GM18526 (cell line): Measurements from ENCODE around the gene GOLIM4.

Source experiments
- POLR2A ChIP-seq: IDR thresholded peaks from 3 replicates; pipeline ENCODE4 v1.6.1; 2011; ENCODE audit not compliant: insufficient read length; ENCODE audit errors: extremely low read depth

The GOLIM4 gene

DNA sequence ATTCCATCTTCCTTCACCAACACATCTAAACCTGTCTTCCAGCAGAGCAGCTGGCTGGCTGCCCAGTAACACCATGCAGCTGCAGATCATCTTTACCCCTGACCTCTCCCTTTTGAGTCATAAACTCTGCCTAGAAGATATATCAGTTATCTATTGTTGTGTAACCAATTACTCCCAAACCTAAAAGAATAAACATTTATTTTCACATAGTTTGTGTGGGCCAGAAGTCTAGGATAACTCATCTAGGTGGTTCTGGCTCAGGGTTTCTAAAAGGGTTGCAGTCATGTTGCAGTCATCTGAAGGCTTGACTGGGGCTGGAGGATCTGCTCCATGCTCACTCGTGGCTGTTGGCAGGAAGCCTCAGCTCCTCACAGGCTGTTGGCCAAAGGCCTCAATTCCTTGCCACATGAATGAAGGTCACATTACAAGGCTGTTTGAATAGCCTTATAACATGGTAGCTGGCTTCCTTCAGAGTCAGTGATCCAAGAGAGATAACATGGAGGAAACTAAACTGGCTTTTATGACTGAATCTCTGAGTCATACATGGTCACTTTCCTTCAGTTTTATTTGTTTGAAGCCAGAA, 92.8 kb downstream of the GOLIM4 start:
- no peak for TF ChIP-seq POLR2A

DNA sequence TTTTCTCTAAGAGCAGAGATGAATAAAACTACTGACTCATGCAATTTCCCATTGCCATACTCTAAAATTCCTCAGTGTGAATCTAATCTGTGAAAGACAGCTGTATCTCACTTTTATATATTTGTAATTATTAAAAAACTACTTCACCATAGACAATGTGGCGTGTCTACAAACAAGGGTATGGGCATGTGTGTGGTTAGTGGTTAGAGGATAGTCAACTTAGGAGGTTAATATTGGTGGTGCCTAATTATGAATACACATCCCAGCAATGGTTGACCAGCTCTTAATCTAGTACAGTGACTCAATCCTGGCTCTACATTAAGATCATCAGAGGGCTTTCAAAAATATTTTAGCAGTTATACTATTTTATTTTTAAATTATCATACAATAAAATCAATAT, 94.5 kb downstream of the GOLIM4 start:
- TF ChIP-seq POLR2A: no peak

DNA sequence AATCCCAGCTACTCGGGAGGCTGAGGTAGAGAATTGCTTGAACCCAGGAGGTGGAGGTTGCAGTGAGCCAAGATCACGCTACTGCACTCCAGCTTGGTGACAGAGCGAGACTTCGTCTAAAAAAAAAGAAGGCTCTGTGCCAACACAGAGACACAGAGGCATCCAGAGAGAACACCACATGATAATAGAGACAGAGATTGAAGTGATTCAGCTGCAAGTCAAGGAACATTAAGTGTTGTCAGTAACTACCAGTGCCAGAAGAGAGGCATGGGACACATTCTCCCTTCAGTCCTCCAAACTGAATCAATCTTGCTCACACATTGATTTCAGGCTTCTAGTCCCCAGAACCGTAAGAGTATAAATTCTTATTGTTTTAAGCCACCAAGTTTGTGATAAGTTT, 97.5 kb downstream of the GOLIM4 start:
- no peak for TF ChIP-seq POLR2A

DNA sequence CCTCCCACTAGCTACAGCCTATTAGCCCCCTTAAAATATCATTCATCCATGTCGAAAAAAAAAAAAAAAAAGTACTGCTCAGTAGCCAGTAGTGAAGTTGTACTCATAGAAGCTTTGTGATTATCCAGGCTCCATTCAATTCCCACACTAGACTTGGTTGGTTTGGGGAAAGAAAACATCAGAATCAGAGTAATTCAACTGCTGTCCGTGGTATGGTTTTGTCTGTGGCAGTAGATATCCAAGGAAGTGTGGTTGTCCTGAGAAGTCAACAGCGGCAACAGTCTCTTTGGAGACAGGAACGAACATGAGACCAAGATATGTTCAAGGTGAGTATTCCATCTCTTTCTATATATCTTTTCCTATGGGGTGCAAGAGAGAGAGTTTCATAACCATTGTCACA, 99.2 kb downstream of the GOLIM4 start:
- no peak for TF ChIP-seq POLR2A

DNA sequence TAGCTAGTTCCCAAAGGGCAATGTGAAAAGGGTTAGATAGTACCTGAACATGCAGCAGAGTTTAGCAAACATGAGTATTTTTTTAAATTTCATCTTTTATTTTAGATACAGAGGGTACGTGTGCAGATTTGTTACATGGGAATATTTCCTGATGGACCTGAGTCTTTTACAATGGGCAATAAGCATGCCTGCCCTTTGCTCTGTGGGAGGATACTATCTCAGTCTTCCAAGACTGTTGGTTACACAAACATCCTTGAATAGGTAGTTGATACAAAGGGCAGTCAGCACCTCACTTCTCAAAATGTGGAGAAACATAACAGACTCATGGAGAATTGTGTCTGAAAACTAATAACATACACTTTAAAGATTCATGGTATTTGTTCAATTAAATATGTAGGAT, 103.3 kb downstream of the GOLIM4 start:
- TF ChIP-seq POLR2A: no peak

DNA sequence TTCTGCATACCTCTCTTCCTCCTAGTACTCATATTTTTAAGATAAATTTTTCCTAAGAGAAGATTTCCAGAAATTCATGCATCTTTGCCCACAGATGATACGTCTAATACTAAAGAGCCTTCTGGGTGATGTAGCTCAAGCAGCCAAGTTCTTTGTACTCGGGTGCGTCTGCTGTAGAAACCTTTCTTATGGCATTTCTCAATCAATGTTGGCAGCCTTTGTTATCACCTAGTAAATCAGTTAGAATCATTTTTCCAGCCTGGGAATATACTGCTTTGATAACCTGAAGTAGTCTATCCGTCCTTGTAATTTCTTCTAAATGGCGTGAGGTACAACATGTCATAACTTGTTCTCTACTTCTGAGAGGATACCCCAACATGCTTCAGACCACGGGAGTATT, 104.5 kb downstream of the GOLIM4 start:
- no peak for TF ChIP-seq POLR2A

DNA sequence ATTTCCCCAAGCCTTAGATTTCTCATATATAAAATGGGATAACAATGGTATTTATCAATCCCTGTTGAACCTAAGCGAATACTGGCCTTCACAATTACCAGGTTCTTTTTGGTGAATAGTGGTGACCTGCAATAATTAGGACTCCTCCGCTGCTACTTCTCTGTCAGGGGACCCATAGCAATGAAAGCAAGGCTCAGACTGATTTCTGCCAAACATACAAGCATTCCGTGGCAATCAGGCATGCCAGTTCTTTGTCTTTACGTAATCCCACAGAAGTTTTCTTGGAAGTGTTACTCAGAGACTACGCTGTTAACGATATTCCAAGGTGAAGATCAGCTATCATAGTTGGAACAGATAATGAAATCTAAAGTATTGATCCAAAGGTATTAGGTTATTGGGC, 105.7 kb downstream of the GOLIM4 start:
- TF ChIP-seq POLR2A: no peak

DNA sequence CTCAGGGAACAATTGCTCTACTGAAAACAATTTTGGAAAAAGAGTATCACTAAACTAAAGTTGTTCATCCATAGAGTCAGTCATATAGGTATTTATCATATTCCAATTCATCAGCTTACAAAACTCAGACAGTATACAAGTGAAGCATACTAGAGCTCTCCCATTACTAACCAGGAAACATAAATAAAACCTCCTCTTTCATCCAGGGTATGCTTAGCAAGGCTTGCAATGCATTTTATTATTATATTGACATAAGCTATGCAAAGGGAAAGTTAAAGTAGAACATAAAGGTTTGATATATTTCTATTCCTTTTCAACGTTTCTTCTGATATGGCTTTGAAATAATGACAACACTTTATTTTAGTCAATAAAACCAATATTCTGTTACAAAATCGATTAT, 106.7 kb downstream of the GOLIM4 start:
- no peak for TF ChIP-seq POLR2A

DNA sequence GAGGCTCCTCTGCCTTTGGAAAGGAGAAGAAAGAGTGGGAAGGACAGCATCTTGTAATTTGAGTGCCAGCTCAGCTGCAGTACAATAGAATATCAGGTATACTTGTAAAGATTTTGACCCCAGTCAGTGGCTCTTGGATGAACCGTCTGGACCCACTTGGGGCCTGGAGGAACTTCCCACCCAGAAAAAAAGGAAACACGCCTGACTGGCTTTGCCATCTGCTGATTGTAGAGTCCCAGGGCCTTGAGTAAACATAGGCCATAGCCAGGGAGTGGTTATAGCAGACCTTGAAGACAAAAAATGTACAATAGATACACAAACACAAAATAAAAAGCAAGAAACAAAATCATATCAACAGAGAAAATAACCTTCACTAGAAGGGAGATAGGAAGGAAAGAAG, 112.1 kb downstream of the GOLIM4 start:
- TF ChIP-seq POLR2A: no peak

DNA sequence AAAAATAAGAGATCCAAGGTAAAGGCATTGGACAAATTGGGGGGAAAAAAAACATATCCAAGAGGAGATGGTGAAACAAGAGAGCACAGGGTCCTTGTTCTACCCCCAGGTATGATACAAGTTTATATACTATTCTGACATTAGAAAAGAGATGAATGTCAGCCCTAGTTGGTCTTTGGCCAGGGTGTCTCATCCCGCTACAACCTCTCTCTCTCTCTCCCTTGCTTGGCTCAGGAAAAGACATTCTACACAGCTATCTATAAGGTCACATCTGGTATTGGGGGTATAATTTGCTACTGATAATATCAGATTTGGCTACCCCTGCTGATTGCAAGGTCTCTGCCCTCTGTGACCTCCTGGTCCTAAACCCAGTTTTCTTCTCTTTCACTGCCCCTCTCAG, 117.2 kb downstream of the GOLIM4 start:
- no peak for TF ChIP-seq POLR2A

DNA sequence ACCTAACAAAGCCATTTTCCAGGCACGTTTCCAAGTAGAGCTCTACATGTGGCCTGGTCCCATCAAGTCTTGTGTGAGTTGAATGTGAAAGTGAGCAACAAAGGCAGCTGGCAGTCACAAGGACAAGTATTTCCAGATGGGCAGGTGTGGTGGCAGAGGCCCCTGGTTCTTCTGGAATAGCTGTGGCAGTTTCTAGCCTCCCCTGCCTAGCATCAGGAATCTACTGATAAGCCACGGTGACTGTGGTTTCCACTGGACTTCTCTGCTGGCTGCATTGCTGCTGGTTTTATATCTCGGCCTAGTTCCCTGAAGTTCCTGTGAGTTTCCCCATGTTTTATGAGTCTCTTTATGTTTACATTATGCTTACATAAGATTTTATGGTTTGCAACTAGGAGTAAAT, 117.7 kb downstream of the GOLIM4 start:
- TF ChIP-seq POLR2A: no peak

DNA sequence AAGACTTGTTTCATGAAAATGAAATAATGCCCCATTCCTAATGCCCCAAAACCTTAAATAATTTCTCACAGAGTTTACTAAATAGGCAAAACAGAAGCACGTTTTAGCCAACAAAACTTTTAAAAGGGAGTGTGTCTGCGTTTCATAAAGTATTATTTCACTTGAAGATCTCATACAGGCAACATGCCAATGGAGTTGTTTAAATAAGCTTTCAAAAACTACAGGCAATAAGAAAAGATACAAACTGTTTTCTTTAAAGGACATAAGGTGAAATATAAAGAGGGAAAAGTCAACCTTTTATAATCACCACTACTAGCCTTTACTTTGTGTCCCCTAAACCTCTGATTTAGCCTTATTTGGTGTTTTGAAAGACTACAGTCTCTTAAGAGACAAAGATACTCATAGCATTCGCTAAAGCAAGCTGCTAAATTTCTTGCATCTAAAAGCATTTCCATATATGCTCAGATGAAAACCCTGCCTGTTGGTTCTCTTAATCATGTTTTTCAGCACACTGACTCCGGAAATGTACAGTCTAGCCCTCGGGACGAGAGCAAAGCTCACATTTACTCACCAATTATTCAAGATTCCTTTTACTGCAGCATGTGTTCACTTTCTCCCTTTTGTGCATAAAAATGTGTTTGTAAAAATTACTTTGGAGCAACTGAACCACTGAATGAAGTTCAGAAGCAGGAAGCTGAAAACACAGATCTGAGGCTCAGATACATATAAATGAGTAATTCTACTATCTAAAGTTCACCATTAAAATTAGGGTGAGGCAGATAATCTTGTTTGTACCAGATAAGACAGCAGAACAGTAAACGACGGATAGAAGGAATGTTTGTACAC, 119.0 kb downstream of the GOLIM4 start:
- no peak for TF ChIP-seq POLR2A

DNA sequence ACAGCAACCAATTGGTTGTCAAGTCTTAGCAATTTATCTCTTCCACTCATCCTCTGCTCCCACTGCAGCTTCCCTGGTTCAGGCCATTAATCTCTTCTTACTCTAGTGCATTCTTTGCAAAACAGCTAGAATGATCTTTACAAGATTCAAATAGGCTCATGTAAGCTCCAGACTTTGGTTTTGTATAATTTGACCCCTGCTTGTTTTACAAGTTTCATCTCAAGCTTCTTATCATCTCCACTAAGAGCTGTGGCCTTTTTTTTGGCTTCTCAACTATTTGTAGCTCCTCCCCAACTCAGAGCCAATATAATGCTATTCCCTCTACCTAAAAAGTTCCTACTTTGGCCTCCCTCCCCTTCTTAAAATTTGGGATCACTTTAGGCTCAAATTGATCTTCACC, 121.8 kb downstream of the GOLIM4 start:
- TF ChIP-seq POLR2A: no peak

DNA sequence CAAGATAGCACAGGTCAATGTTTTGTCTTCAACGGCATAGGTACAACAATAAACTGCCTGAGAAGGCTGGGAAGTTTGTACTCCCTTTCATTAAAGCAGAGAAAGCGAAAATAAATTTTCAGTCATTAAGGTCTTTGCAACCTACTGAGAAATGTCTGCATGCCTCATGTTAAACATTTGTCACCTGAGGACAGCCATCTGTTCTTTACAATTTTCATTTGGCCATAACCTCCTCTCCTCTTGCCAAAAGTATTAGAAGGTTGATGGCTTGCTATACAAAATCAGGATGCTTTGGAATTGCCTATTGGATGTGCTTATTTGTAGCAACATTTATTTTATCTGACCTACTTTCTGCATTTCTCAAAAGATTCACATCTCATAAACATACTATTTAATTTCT, 122.7 kb downstream of the GOLIM4 start:
- TF ChIP-seq POLR2A: no peak

DNA sequence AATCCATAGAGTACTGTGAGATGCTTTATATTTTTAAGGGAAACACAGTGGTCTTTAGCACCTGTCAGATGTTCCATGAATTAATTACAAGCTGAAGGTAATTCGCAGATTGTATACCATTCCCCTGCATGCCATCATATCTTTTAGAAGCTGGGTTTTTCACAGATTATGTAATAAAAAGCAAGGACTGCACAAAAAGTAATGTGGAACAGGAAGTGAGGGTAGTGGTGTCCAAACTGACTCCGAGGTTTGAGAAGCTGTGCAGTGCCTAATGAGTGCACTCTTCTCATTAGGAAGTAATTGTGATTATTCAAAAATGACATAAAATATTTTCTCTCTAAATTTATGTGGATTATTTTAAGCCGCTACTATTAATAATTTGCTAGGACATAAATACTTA, 123.2 kb downstream of the GOLIM4 start:
- TF ChIP-seq POLR2A: no peak

DNA sequence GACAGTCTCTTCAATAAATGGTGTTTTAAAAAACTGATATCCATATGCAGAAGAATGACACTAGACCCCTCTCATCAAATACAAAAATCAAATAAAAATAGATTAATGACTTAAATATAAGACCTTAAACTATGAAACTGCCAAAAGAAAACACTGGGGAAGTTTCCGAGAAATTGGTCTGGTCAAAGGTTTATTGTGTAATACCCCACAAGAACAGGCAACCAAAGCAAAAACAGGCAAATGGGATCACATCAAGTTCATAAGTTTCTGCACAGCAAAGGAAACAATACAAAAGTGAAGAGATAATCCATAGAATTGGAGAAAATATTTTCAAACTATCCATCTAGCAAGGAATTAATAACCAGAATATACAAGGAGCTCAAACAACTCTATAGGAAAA, 126.2 kb downstream of the GOLIM4 start:
- no peak for TF ChIP-seq POLR2A
